Mucosa of descending colon (tissue), 3 donors: ENCODE measurements around the gene NELFB. TPM values are rescaled to one million over a fixed set of nuclear protein-coding genes. Genes with fewer than 3 reads are reported as not detected.
"Not testable (repeated sequence)": the region's sequence is repeated elsewhere in the genome, so short reads cannot be mapped to it uniquely, and the experiment has no call there.

Experiments used
- ATAC-seq: fragments of 200-7000 bp; cut with Tn5 transposase; one replicate; pipeline ENCODE4 v1.9.1; 2020; ENCODE audit warnings: mild to moderate bottlenecking, moderate library complexity
- DNase-seq, 3 donors: peaks; one replicate each; pipeline ENCODE4 v3.0.0-alpha.2; 2020
- H3K36me3 ChIP-seq: fragments of 200-600 bp; one replicate; pipeline ENCODE4 v1.8.0; 2021; ENCODE audit warnings: low read depth, mild to moderate bottlenecking
- H3K4me1 ChIP-seq: fragments of 200-600 bp; one replicate; pipeline ENCODE4 v1.8.0; 2021; ENCODE audit warnings: low read depth, mild to moderate bottlenecking
- H3K4me3 ChIP-seq: fragments of 200-600 bp; one replicate; pipeline ENCODE4 v1.8.0; 2021; ENCODE audit warnings: mild to moderate bottlenecking
- H3K9me3 ChIP-seq: fragments of 200-600 bp; one replicate; pipeline ENCODE4 v1.8.0; 2021; ENCODE audit warnings: mild to moderate bottlenecking
- CTCF ChIP-seq: fragments of 200-600 bp; IDR thresholded peaks from one replicate; pipeline ENCODE4 v1.8.0; 2022; ENCODE audit warnings: antibody characterized with exemption, mild to moderate bottlenecking
- intact Hi-C, 2 donors: fragments of 100-400 bp; cut with DNase I in 1 of 2; cut with micrococcal nuclease in 1 of 2; formaldehyde crosslinking; loops; one replicate each; pipeline versions ENCODE4 v1.11.0 to v1.11.1; 2022; cut with DNase I, micrococcal nuclease
- total RNA-seq, 3 donors: library from RNA; stranded (reverse); fragmentation: NEBNext Ultra II Directional in 2 of 3; extraction: Animal tissue kit (Norgen Biotek cat#: 25700) in 2 of 3; gene quantifications; one replicate each; pipeline versions ENCODE4 v1.2.1 to v1.2.4, GENCODE V29; 2021 to 2023
- donor health status: DM: no; HTN: no; CAD: no; lungs with moderate emphysema.
- donor health status: DM: no; HTN: no; CAD: no.
- donor health status: DM: no; HTN: yes; CAD: no.

The NELFB gene
- total RNA-seq, 3 donors from 2014 or later, result 52.9 to 66.2 (median 60.5) TPM

- intact Hi-C loops, result no loop called here
- TF ChIP-seq CTCF, result no peak
- peak; percentile 98 to 99 (median 99) for DNase-seq
- H3K36me3 ChIP-seq, result peaks cover 4% of the 10 kb centered on the region
- peak within 1 kb of the TSS; percentile 65 for H3K4me3 ChIP-seq
- peak; percentile 77 for ATAC-seq
- peaks cover 56% of the 10 kb centered on the region for H3K4me1 ChIP-seq
- no peaks in the 10 kb centered on the region for H3K9me3 ChIP-seq
Observed at GRCh38 chr9:137240841-137241489, 14.2 kb upstream of the NELFB start, which contains the start of gene TUBB4B. TUBB4B (plus strand) TSS chr9:137241287; CDS start chr9:137241361, 74 bp downstream.

- H3K4me3 ChIP-seq, result peak overlapping the region; percentile 65
- peaks cover 4% of the 10 kb centered on the region for H3K36me3 ChIP-seq
- intact Hi-C loops, result no loop called here
- H3K9me3 ChIP-seq, result no peaks in the 10 kb centered on the region
- H3K4me1 ChIP-seq, result peaks cover 48% of the 10 kb centered on the region
- DNase-seq (peak; percentile 71 to 85 (median 83)), ATAC-seq (peak; percentile 31)
- no peak for TF ChIP-seq CTCF
Observed at GRCh38 chr9:137241490-137242268, 13.4 kb upstream of the NELFB start.

- intact Hi-C loops, result no loop called here
- TF ChIP-seq CTCF, result no peak
- ATAC-seq (no peak), DNase-seq (peak in 2 of 3 donors; percentile 30 to 40)
- peaks cover 41% of the 10 kb centered on the region for H3K4me1 ChIP-seq
- peak overlapping the region; percentile 65 for H3K4me3 ChIP-seq
- no peaks in the 10 kb centered on the region for H3K9me3 ChIP-seq
- peaks cover 4% of the 10 kb centered on the region for H3K36me3 ChIP-seq
Observed at GRCh38 chr9:137242269-137243203, 12.6 kb upstream of the NELFB start.

GRCh38 chr9:137243266-137243625 lies 11.9 kb upstream of the NELFB start:
- peaks cover 34% of the 10 kb centered on the region for H3K4me1 ChIP-seq
- ATAC-seq, H3K4me3 ChIP-seq, DNase-seq, H3K36me3 ChIP-seq, intact Hi-C loops, H3K9me3 ChIP-seq: not testable (repeated sequence)

- Histone ChIP-seq H3K9me3 (no peaks in the 10 kb centered on the region), H3K4me1 (peaks cover 28% of the 10 kb centered on the region), H3K4me3 (no peak overlapping the region), H3K36me3 (peaks cover 4% of the 10 kb centered on the region)
- DNase-seq, result no peak
- no peak for TF ChIP-seq CTCF
- no peak for ATAC-seq
- intact Hi-C loops, result no loop called here
Observed at GRCh38 chr9:137243626-137244485, 11.3 kb upstream of the NELFB start.
